Right ventricle myocardium superior (tissue), 1 donor: ENCODE data around the gene WT1. TPM values are rescaled to one million over a fixed set of nuclear protein-coding genes. Genes with fewer than 3 reads are reported as not detected.
"Not testable (repeated sequence)": the region's sequence is repeated elsewhere in the genome, so short reads cannot be mapped to it uniquely, and the experiment has no call there.

Experiments
- ATAC-seq: fragments of 200-7000 bp; cut with Tn5 transposase; one replicate; pipeline ENCODE4 v1.9.1; 2020; ENCODE audit warnings: mild to moderate bottlenecking; ENCODE audit not compliant: poor library complexity
- DNase-seq: peaks from one replicate; pipeline ENCODE4 v3.0.0-alpha.2; 2020
- intact Hi-C: fragments of 100-400 bp; cut with DNase I; formaldehyde crosslinking; loops from one replicate; pipeline ENCODE4 v1.11.2; 2022
- long read RNA-seq: library from polyadenylated mRNA; unstranded; transcript quantifications from one replicate; pipeline ENCODE4 v2.0.0, GENCODE V29; 2021
- total RNA-seq: library from RNA; stranded (reverse); fragmentation: NEBNext Ultra II Directional; extraction: Animal tissue kit (Norgen Biotek cat#: 25700); gene quantifications from one replicate; pipeline ENCODE4 v1.2.1, GENCODE V29; 2021
- donor health status: DM: no; HTN: yes; CAD: no; lungs with severe emphysema.

The WT1 gene
- total RNA-seq: 2.3 TPM
- long read RNA-seq, partial matches to known transcripts: 0 of 1 reads
- long read RNA-seq, other reads (novel, unspliced or antisense): 1 of 1 reads

DNA sequence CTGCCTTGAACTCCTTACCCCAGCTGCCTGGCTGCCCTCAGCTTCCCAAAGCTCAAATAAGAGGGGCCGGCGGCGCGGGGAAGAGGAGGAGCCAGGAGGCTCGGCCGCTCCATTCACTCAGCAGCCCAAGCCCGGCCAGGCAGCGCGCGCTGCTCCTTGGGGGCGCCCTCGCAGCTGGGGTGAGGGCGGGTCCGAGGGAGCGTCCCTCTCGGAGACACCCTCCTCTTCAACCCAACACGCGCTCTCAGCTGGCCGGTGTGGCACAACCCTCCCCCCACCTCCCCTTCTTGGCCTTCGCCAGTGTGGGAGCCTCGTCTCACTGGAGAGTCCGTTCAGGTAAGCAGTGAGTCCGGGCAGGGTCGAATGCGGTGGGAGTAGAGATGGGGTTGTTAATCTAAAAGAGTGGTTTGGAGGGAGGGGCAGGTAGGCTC is at the start of gene WT1:
Gene WT1, minus strand, starts transcription at position 29 of the 431 bp plus-strand sequence.
- intact Hi-C loops: no loop called here
- DNase-seq: peak; percentile 81
- ATAC-seq: peak; percentile 77

DNA sequence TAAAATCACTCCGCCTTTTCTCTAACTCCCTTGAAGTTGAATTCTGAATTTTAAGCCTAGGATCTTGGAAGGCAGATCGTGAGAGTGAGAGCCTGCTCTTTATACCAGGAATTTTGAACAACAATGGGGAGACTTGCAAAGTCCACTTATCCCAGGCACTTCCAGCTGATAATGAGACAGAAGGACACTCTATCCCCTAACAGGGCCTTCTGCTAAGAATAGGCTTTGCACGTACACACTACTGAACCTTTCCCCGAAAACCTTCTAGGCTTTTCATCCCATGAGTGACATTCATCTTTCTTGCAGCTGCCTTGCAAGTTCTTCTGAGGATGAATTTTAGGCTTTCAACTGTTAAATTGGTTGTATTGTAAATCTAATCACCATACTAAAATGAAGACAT is 44.0 kb upstream of the WT1 start:
- DNase-seq (no peak), ATAC-seq (peak; percentile 85)
- intact Hi-C loops: no loop called here

DNA sequence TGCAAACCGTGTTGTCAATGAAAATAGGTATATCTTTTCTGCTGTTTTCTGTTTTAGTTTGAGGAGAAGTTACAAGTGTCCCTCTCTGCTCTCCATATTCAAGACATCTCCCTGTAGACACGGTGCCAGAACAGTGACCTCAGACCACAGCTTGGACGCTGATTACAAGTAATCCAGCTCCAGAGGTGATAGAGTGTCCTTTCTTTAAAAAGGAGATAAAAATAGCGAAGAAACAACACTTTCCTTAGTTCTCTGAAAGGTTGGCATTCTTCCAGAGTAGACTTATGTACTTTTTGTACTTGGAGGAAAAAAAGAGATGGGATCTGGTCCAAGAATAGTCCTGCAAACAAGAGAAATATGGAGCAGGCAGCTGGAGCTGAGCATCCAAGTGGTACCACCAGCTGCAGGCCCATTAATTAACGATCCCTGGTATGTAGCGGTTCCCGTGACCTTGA is 43.0 kb upstream of the WT1 start:
- intact Hi-C loops: no loop called here
- DNase-seq: no peak
- peak; percentile 71 for ATAC-seq

DNA sequence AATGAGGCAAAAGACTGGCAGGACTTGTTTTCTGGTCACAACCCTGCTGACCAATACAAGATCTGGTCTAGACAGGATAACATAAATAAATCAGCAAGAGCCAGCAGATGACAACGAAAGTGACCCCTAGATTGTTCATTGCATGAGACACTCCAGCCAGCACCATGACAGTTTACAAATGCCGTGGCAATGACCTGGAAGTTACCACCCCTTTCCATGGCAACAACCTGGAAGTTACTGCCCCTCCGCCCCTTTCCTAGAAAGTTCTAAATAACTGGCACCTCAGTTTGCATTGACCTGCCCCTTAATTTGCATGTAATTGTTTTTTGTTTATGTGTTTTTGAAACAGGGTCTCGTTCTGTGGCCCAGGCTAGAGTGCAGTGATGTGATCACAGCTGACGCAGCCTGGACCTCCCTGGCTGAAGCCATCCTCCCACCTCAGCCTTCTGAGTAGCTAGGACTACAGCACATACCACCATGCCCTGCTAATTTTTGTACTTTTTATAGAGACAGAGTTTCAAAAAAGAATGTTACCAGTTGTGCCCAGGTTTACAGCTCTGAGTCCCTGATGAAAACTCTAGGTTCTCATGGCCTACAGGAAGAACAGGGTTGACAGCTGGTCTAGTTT is 38.1 kb upstream of the WT1 start:
- DNase-seq: no peak
- ATAC-seq: no peak
- intact Hi-C loops: no loop called here

DNA sequence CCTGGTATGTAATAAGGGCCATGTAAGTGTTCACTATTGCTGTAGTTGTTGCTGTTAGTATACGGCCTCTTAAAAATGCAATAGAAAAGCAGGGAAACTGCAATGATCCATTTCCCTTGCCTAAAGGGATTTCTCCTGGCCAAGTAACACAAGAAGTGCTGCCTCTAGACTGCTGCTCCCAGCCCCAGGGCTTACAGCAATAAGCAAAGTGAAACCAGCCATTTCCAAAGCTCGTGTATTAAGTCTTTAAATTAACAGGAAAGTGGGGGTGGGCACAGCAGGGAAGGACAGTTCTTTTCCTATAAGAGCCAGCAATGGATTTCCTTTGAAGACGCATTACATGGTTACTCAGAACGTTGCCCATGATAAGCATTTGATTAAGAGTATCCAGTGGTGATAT is 36.9 kb upstream of the WT1 start:
- ATAC-seq: no peak
- intact Hi-C loops: no loop called here
- no peak for DNase-seq

DNA sequence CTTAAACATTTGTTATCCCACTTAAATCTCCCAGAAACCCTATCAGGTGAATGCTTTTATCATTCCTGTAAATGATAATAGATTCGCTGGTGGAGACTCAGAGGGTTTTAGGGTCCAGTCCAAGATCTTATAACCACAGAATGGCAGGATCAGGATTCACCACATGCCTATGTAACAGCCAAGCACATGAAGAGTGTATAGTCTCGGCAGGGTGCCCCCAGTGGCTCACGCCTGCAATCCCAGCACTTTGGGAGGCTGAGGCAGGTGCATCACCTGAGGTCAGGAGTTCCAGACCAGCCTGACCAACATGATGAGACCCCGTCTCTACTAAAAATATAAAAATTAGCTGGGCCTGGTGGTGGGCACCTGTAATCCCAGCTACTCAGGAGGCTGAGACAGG is 36.2 kb upstream of the WT1 start:
- intact Hi-C loops, ATAC-seq, DNase-seq: not testable (repeated sequence)

DNA sequence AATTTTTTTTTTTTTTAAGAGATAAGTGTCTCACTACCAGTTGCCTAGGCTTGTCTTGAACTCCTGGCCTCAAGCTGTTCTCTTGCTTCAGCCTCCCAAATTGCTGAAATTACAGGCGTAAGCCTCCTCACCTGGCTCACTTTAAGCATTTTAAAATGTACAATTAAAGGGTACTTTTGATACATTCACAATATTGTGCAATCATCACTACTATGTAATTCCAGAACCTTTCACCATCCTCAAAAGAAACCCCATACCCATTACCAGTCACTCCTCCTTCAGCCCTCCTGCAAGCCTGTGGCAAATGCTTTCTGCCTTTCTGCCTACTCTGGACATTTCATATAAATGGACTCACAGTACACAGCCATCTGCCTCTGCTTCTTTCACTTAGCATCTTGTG is 34.5 kb upstream of the WT1 start:
- ATAC-seq (no peak), DNase-seq (no peak)
- intact Hi-C loops: no loop called here

DNA sequence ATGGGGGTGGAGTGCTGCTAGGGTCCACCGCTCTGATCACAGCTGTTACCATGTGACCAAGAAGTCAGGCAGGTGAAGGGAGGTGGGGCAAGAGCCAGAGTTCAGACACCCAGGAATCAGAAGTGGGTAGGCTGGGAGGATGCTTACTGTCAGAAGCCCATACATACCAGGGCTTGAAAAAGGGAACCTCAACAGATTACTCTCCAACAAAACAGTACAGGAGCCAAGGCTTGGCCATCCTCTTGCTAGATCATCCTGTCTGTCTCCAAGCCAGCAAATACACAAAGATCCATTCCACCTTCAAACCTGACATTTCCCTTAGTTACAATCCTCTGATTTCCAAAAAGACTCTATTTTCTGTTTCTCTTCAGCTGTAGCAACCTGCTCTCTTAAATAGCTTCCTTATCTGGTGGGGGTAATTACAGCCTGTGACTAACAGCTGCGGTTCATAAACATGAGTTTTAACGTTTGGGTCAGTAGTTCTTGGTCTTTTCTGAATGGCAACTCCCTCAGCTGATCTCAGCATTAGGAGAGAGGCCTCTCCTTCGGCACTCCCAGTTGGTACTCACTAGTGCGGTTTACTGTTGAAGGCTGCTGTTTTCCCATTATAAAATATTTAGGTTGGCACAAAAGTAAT is 31.1 kb upstream of the WT1 start:
- ATAC-seq (no peak), DNase-seq (no peak)
- intact Hi-C loops: no loop called here

DNA sequence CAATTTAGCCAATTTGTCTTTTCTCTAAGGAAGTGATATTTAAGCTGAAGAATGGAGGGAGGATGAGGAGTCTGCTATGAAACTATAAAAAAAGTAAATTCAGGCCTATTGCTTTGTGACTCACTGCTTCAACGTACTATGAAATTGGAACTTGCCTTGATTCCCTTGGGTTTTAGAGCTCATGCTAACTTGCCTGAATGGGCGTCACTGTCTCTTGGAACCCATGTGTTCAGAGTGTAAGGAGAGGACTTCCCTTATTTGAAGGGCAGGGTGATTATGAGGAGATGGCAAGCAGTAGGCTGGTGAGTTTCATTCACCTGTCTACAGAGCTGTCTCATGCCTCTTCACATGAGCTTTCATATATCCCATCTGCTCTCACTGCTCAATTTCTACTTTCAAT is 28.7 kb upstream of the WT1 start:
- DNase-seq: no peak
- intact Hi-C loops: no loop called here
- ATAC-seq: no peak

DNA sequence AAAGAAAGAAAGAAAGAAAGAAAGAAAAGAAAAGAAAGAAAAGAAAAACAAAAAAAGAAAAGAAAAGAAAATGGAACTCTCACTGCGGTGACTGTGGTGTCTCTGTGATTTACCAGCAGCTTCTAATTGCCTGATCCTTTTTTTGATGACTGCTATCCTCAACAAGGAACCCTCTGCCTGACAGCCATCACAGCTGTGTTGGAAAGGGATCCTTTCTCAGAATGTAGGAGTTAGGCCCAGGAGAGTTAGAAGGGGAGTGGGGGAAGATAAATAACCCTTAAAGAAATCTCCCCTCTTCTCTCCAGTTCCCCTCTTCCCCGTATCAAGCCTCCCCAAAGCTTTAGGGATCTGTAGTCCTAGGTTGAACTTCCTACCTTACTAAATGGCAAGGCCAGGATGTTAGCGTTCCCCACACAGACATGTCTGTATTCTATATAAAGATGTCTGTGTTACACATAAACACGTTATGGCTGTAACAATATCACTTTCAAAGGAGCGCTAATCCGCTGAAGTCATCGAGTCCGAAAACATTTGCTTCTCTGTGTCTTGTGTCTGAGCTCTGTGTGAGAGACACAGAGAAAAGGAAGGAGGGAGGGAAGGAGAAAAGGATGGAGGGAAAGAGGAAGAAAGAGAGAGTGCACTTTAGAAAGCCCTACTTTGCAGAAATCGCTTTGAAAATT is 26.8 kb upstream of the WT1 start:
- ATAC-seq (no peak), DNase-seq (no peak)
- intact Hi-C loops: no loop called here

DNA sequence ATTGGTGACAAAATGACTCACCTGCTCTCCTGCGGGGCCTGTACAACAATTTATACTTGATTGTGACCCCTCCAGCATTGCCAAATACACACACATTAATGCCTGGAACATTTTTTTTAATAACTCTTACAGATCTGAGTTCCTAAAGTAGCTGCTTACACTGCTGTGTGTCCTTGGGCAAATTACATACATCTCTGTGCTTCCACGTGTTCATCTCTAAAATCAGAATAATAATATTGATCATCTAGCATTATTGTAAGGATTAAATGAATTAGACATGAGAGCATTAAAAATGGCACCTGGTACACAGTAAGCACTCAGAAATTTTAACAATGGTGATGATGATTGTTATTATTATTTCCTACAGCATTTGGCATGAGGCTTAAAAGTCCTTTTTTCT is 21.5 kb upstream of the WT1 start:
- no peak for DNase-seq
- intact Hi-C loops: no loop called here
- no peak for ATAC-seq

DNA sequence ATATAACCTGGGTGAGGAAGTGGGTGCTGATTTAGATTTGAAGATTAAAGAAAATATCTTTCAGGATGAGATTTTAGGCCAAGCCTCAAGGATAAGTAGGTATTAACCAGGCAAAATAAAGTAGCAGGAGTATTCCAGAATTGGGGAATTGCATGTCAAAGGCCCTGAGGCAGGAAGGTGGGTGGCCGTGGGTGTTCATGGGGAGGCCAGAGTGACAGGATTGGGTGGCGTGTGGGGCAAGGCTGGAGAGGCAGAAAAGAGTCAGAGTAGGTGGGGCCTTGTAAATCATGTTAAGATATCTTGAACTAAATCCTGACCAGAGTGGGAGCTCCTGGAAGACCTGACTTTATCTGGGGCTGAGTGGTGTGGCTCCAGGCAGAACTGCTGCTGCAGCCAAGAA is 19.7 kb upstream of the WT1 start:
- no peak for ATAC-seq
- intact Hi-C loops: no loop called here
- no peak for DNase-seq

DNA sequence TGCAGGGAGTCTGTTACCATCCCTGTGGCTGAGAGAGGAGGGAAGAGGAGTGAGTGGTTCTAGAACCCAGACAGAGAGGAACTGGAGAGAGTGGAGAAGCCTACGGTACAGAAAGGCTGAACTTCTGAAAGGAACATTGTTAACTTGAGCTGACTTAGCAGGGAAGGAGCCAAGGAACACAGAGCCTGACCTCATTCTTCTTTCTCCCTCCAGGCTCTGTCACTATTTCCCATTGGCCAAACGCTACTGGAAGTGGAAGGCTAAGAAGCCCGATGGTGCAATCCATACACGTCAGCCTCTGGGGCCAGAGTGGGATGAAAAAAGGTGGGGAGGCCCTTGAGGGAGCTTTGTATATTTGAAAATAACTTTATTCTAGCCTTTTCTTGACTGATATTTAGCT is 16.5 kb upstream of the WT1 start:
- intact Hi-C loops: no loop called here
- peak; percentile 63 for DNase-seq

DNA sequence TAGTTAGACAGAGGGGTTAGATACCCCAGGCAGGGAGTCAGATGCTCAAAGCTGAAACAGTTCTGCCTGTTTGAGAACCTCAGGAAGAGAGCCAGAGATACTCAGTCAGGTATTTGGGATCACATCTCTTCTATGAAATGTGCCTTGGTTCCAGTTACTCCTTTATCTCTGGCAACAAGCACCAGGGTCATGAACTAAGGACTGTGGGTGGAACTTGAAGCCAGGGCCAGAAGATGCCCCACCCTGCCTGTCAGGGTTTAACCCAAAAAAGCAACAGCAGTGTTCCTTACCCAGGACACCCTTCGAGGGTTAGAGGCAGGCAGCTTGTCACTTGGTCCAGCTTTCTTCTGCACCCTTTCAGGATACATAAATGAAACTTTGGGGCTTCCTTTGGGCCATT is 15.0 kb upstream of the WT1 start:
- peak; percentile 63 for ATAC-seq
- intact Hi-C loops: no loop called here
- DNase-seq: no peak

More for the DNA sequence above, 16.5 kb upstream of the WT1 start:
- peak; percentile 85 for ATAC-seq

DNA sequence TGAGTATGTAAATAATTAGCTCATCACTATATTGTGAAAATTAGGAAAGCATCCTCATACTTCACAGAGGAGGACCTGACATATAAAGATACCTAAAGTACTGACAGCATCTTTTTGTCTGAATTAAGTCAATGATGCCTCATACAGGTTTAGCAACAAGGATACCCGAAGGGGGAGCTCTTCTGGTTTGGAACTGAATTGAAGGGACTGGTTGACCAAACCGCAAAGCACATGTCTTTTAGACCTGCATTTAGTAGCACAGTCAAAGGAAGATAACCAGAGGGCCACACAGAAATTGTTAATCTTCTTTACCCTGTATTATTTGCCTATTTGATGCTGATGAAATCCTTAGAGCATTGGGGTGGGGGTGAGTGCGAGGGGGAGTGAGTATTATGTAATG is 12.9 kb upstream of the WT1 start:
- ATAC-seq (no peak), DNase-seq (no peak)
- intact Hi-C loops: no loop called here

DNA sequence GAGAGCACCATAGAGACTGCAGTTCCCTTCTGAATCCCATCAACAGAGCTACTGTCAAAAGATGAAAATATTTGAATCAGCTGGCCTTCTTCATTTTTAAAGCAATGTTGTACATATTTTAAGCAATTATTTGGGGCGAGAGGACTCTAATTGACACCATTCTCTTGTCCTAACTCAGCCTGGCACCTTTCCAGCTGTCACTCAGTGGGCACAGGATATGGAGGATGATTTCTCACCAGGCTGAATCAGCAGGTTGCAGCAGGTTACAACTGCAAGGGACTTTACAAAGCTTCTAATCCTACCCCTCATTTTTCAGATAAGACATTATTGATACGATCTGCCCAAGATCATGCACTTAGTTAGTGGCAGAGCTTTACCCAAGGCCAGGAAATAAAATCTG is 11.9 kb upstream of the WT1 start:
- intact Hi-C loops: no loop called here
- DNase-seq (no peak), ATAC-seq (no peak)

DNA sequence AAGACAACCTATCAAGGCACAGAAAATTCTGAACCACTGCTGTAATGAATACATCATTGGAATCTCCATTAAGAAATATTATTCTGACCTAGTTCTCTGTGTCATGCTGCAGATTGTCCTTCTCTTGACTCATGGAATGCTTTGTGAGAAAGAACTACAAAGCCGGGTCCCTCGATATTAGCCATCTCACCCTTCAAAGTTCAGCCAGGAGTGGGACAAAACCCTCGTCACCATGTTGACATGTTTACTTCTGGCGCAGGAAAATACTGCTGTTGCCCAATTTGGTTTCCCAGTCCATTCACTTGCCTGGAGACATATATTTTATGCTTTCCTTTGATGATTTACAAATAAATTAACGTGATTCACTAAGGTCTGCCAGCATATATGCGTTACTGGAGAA is 10.9 kb upstream of the WT1 start:
- peak; percentile 20 for ATAC-seq

DNA sequence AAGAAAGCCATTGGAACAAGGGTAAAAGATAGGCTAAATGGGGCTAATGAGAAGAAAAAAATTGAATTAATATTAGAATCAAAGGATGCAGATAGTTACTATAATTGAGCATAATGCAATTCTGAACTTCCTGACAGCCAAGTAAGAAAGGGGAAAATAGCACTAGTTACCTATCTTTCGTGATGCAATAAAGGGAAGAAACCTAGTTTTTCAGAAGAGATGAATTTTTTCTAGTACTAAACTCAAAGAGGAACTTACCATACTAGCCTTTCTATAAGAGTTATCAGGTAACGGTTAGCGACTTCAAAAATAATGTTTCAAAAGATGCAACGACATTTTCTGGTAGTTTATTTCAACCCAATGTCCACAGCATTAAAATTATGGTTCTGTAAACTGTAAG is 8.8 kb upstream of the WT1 start:
- intact Hi-C loops: no loop called here
- ATAC-seq (no peak), DNase-seq (no peak)

More for the DNA sequence above, 10.9 kb upstream of the WT1 start:
- DNase-seq: no peak
- intact Hi-C loops: no loop called here

DNA sequence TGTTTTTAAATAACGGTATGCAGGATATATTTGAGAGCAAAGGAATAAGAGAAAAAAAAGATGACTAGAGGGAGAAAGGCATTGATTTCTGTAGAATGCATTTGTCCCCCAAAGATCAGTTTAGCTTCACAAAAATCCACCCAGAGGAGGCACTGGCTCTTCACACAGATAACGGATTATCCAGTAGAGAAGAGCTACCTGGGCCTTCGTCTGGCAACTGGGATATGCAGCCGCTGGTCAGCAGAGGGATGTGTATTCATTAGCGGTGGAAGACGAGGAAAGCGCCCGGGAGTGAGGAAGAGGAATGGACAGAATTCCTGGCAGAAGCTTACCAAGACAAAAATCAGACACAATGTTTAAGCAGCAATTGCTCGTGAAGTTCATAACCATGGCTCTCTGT is 5.6 kb upstream of the WT1 start:
- intact Hi-C loops: no loop called here
- no peak for ATAC-seq

DNA sequence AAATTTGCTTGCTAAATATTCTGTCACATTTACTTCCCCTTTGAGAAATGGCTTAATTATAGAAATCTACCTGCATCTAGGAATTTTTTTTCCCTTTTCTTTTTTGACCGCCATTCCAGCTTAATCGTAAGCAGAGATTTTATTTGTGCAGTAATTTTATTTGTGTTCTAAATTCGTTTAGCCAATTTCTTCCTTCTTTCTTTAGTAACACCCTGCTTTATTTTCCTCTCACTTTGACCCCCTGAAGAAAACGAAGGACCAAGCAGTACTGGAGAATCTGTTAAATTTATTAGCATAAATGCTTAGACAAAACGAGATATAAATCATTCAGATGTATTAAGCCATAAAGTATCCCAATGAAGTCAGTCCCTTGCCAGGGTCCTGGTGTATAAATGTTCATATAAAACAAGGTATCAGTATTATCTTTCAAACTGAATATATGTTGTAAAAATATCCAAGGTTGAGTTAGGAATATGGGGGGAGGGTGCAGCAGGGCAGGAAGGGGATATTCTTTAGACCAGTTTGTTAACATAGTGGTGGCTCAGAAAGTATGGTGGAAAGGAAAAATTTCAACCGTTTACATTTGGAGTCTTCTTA is 5.1 kb upstream of the WT1 start:
- intact Hi-C loops: no loop called here
- no peak for DNase-seq
- ATAC-seq: no peak

More for the DNA sequence above, 5.6 kb upstream of the WT1 start:
- DNase-seq: no peak
